Right lobe of liver (tissue), 4 donors: Measurements from ENCODE around the gene MAPK12.

Experiments used
- CTCF ChIP-seq, 4 donors: fragments of 200-600 bp in 3 of 4; fragments of 450-650 bp in 1 of 4; IDR thresholded peaks; one replicate each; pipeline versions ENCODE4 v1.5.1 to v1.8.0; 2016 to 2022; ENCODE audit warnings: antibody characterized with exemption in 4 of 4, mild to moderate bottlenecking in 2 of 4
- POLR2A ChIP-seq: fragments of 450-650 bp; IDR thresholded peaks from one replicate; pipeline ENCODE4 v1.6.1; 2017; ENCODE audit warnings: antibody characterized with exemption, mild to moderate bottlenecking
- donor health status: DM: no; HTN: no; CAD: no.
- donor health status: DM: no; HTN: no; CAD: no.
- donor health status: DM: no; HTN: yes; CAD: no.

GRCh38 chr22:50289942-50290630 lies 28.6 kb upstream of the MAPK12 start:
- no peak for TF ChIP-seq CTCF (IDR thresholded peaks at IDR 0.05)
- no peak for TF ChIP-seq POLR2A
